MM.1S (cell line): ENCODE data around the gene BACE2.
"Not testable (repeated sequence)": the region's sequence is repeated elsewhere in the genome, so short reads cannot be mapped to it uniquely, and the experiment has no call there.

Source experiments
- DNase-seq: peaks from one replicate; pipeline ENCODE4 v3.0.0-alpha.2; 2015
- H2AFZ ChIP-seq: fragments of 300-600 bp; sonication (generic); 2 replicates; pipeline ENCODE4 v1.6.0; 2016; ENCODE audit warnings: antibody characterized with exemption, low read length
- H3F3A ChIP-seq: fragments of 300-600 bp; sonication (generic); 2 replicates; pipeline ENCODE4 v1.6.1; 2016; ENCODE audit warnings: mild to moderate bottlenecking, antibody characterized with exemption, low read length, moderate library complexity, mixed read lengths; ENCODE audit not compliant: insufficient read depth
- H3K27ac ChIP-seq: fragments of 300-600 bp; sonication (generic); 2 replicates; pipeline ENCODE4 v1.5.1; 2016; ENCODE audit warnings: mild to moderate bottlenecking, low read length
- H3K27me3 ChIP-seq: fragments of 300-600 bp; sonication (generic); replicated peaks from 2 replicates; pipeline ENCODE4 v1.6.0; 2016; ENCODE audit warnings: low read length; ENCODE audit not compliant: insufficient read depth
- H3K36me3 ChIP-seq: fragments of 300-600 bp; sonication (generic); replicated peaks from 2 replicates; pipeline ENCODE4 v1.6.1; 2016; ENCODE audit warnings: mild to moderate bottlenecking, low read length, mixed read lengths; ENCODE audit not compliant: insufficient read depth
- H3K4me1 ChIP-seq: fragments of 300-600 bp; sonication (generic); 2 replicates; pipeline ENCODE4 v1.6.1; 2016; ENCODE audit warnings: low read length, mixed read lengths
- H3K4me2 ChIP-seq: fragments of 300-600 bp; sonication (generic); 2 replicates; pipeline ENCODE4 v1.6.0; 2016; ENCODE audit warnings: low read depth, low read length
- H3K4me3 ChIP-seq: fragments of 300-600 bp; sonication (generic); 2 replicates; pipeline ENCODE4 v1.5.1; 2016; ENCODE audit warnings: low read length, mixed read lengths
- H3K79me2 ChIP-seq: fragments of 300-600 bp; sonication (generic); 2 replicates; pipeline ENCODE4 v1.6.1; 2016; ENCODE audit warnings: mixed run types, low read length, mixed read lengths
- H3K9ac ChIP-seq: fragments of 300-600 bp; sonication (generic); 2 replicates; pipeline ENCODE4 v1.6.1; 2016; ENCODE audit warnings: low read length, mixed read lengths
- H3K9me2 ChIP-seq: fragments of 300-600 bp; sonication (generic); replicated peaks from 2 replicates; pipeline ENCODE4 v1.6.1; 2016; ENCODE audit warnings: mild to moderate bottlenecking, low read length, mixed read lengths; ENCODE audit not compliant: insufficient read depth
- H3K9me3 ChIP-seq: fragments of 300-600 bp; sonication (generic); replicated peaks from 2 replicates; pipeline ENCODE4 v1.6.1; 2016; ENCODE audit warnings: mild to moderate bottlenecking, low read length, mixed read lengths; ENCODE audit not compliant: insufficient read depth
- H4K20me1 ChIP-seq: fragments of 300-600 bp; sonication (generic); 2 replicates; pipeline ENCODE4 v1.6.1; 2016; ENCODE audit warnings: mild to moderate bottlenecking, low read length, moderate library complexity, mixed read lengths; ENCODE audit not compliant: insufficient read depth
- EZH2 ChIP-seq: fragments of 300-600 bp; sonication (generic); optimal IDR thresholded peaks from 2 replicates; pipeline ENCODE3; 2017; ENCODE audit warnings: low read depth, mild to moderate bottlenecking, antibody characterized with exemption, low read length, mixed read lengths
- EZH2phosphoT487 ChIP-seq: fragments of 300-600 bp; sonication (generic); IDR thresholded peaks from 2 replicates; pipeline ENCODE4 v1.6.1; 2018; ENCODE audit warnings: antibody characterized with exemption, low read length
- TF ChIP-seq, protein P1 (sequence below): fragments of 300-600 bp; sonication (generic); IDR thresholded peaks from 2 replicates; pipeline ENCODE4 v1.5.1; 2016; ENCODE audit warnings: antibody characterized with exemption, low read length, mixed read lengths

Gene BACE2

DNA sequence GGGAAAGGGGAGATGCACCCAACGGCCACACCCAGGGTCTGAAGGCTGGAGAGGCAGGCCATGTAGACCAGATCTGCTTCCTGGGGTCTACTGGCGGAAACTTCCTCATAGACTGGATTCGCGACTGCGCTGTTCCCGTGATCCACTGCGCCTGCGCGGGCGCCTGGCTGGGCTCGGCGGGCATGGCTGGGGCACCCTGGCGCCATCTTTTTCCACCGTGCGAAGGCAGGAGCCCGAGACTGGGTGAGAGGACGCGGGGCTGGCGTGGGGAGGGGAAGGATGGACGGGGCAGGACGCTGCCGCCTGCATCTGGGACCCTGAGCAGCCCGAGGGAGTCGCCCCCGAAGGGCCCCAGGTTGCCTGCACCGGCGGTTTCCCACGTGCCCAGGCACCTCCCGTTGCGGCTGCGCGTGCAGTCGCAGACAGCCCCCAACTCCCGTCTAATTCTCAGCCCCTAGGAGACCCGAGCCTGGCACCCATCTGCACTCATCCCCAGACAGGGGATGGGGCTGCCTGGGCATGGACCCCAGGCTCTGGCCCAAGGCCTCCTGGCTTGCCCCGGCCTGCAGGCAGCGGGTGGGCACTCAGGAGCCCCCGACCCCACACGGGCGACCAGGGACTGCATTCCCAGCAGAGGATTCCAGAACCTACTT lies 136.2 kb downstream of the BACE2 start:
- no peak overlapping the region for H3K9ac ChIP-seq
- no peak overlapping the region for H3K4me2 ChIP-seq

DNA sequence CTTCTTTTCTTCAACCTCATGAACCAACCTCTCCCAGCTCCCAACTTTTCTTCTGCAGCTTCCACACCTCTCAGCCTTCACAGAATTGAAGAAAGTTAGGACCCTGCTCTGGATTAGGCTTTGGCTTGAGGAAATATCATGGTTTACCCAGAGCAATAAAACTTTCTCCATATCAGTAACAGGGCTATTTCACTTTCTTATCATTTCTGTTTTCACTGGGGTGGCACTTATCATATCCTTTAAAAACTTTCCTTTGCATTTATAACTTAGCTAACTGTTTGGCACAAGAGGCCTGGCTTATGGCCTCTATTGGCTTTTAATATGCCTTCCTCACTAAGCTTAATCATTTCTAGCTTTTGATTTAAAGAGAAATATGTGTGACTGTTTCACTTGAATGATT lies 139.3 kb downstream of the BACE2 start:
- DNase-seq: no peak
- H3K9ac ChIP-seq: no peak overlapping the region
- H3K36me3 ChIP-seq: no peaks in the 10 kb centered on the region
- no peaks in the 10 kb centered on the region for H4K20me1 ChIP-seq
- no peak overlapping the region for H3K27ac ChIP-seq
- TF ChIP-seq EZH2: no peak
- TF ChIP-seq, protein P1, sequence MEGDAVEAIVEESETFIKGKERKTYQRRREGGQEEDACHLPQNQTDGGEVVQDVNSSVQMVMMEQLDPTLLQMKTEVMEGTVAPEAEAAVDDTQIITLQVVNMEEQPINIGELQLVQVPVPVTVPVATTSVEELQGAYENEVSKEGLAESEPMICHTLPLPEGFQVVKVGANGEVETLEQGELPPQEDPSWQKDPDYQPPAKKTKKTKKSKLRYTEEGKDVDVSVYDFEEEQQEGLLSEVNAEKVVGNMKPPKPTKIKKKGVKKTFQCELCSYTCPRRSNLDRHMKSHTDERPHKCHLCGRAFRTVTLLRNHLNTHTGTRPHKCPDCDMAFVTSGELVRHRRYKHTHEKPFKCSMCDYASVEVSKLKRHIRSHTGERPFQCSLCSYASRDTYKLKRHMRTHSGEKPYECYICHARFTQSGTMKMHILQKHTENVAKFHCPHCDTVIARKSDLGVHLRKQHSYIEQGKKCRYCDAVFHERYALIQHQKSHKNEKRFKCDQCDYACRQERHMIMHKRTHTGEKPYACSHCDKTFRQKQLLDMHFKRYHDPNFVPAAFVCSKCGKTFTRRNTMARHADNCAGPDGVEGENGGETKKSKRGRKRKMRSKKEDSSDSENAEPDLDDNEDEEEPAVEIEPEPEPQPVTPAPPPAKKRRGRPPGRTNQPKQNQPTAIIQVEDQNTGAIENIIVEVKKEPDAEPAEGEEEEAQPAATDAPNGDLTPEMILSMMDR: no peak
- no peak for TF ChIP-seq EZH2phosphoT487
- no peaks in the 10 kb centered on the region for H3K79me2 ChIP-seq
- no peaks in the 10 kb centered on the region for H3F3A ChIP-seq
- no peak overlapping the region for H3K4me2 ChIP-seq
- no peak overlapping the region for H3K4me3 ChIP-seq
- no peaks in the 10 kb centered on the region for H3K27me3 ChIP-seq
- H3K9me2 ChIP-seq: no peaks in the 10 kb centered on the region
- H3K9me3 ChIP-seq: no peaks in the 10 kb centered on the region
- H2AFZ ChIP-seq: no peak overlapping the region
- H3K4me1 ChIP-seq: no peaks in the 10 kb centered on the region

More for the DNA sequence above, 136.2 kb downstream of the BACE2 start:
- Histone ChIP-seq H4K20me1 (no peaks in the 10 kb centered on the region), H3K27me3 (no peaks in the 10 kb centered on the region), H3K4me1 (no peaks in the 10 kb centered on the region), H3K9me2 (no peaks in the 10 kb centered on the region), H3K27ac (no peak overlapping the region), H3K36me3 (no peaks in the 10 kb centered on the region), H3F3A (no peaks in the 10 kb centered on the region), H2AFZ (no peak overlapping the region), H3K9me3 (no peaks in the 10 kb centered on the region), H3K4me3 (no peak overlapping the region), H3K79me2 (no peaks in the 10 kb centered on the region)
- TF ChIP-seq, protein P1: no peak
- TF ChIP-seq EZH2phosphoT487 (no peak), EZH2 (no peak)
- DNase-seq: no peak

DNA sequence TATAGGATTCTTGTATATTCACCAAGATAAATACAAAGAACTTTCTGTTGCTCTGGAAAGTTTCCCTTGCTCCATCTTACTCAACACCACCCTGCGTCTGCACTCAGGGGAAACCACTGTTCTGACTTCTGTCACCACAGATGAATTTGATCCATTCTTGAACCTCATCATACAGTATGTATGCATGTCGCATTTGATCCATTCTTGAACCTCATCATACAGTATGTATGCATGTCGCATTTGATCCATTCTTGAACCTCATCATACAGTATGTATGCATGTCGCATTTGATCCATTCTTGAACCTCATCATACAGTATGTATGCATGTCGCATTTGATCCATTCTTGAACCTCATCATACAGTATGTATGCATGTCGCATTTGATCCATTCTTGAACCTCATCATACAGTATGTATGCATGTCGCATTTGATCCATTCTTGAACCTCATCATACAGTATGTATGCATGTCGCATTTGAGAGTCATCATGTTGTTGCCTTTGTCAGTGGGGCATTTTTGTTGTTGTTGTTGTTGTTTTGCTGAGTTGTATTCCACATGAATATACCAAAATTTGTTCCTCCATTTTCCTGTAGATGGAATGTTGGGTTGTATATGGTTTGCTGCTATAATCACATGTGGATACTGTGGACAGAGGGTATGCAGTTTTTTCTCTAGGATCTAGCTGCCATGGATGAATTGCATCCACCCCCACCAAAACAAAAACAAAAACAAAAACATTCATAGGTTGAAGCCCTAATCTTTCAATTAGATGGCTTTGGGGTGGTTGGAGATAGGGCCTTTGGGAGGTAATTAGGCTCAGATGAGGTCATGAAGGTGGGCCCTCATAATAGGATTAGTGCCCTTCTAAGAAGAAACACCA lies 145.6 kb downstream of the BACE2 start:
- H3K27ac ChIP-seq, H2AFZ ChIP-seq, H3K36me3 ChIP-seq, H3K27me3 ChIP-seq, H4K20me1 ChIP-seq, H3K4me3 ChIP-seq, H3K9ac ChIP-seq, H3K4me2 ChIP-seq, H3K79me2 ChIP-seq, DNase-seq, H3K9me2 ChIP-seq, H3F3A ChIP-seq, H3K9me3 ChIP-seq, H3K4me1 ChIP-seq: not testable (repeated sequence)

DNA sequence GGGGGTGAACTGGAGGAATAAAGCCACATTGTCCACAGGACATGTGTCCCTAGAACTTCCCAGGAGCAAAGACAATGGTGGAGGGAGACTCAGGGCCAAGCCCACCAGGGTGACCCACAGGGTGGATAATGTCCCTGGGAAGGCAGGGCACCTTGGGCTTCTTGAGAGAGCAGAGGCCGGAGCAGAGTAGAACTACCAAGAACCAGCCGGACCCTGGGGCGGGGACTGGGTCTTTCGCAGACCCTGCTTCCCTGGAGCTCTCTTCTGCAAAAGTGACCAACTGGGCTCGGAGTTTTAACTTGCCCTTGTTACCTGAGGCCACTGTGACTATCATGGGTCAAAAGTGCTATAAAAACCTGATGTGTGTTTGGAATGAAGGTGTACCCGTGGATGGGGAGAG lies 147.8 kb downstream of the BACE2 start:
- TF ChIP-seq EZH2 (no peak), EZH2phosphoT487 (no peak)
- TF ChIP-seq, protein P1: no peak
- Histone ChIP-seq H3K4me3 (no peak overlapping the region), H3K4me2 (no peak overlapping the region), H3K27ac (no peak overlapping the region), H3K79me2 (no peaks in the 10 kb centered on the region), H2AFZ (no peak overlapping the region), H4K20me1 (no peaks in the 10 kb centered on the region), H3K27me3 (no peaks in the 10 kb centered on the region), H3K36me3 (no peaks in the 10 kb centered on the region), H3K9me3 (no peaks in the 10 kb centered on the region), H3K9ac (no peak overlapping the region), H3K9me2 (no peaks in the 10 kb centered on the region), H3F3A (no peaks in the 10 kb centered on the region), H3K4me1 (peaks cover under 1% of the 10 kb centered on the region; the same call in 1 of the 2 replicates)
- no peak for DNase-seq
